ENCODE measurements around the gene FBXO21. TPM values are rescaled to one million over a fixed set of nuclear protein-coding genes. Genes with fewer than 3 reads are reported as not detected.

The FBXO21 gene
- total and polyA plus RNA-seq, 2 donors from 2014 or later = 28.9 to 45.0 TPM

DNA sequence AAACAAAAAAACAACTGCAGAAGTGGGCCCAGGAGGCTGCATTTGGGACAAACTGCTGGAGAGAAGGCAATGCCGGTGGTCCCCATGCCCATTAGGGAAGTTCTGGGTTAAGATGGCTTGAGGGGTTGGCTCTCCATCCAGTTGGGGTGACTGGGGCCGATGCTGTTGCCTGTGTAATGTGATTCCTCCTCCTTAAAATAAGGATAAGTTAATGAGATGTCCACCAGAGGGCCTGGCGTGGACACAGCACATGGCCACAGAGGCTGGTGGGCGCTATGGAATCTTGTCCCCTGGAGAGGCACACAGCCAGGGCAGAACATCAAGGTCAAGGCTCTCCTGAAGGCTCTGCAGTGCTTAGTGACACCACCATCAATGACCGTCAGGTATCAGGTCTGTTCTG lies 90.0 kb downstream of the FBXO21 start:
- Histone ChIP-seq H3K27me3 (ENCODE audit: control insufficient read depth, insufficient read depth, low read length) (peaks cover 11% of the 10 kb centered on the region), H3K4me1 (ENCODE audit: control insufficient read depth in 2 of 3, insufficient read depth in 2 of 3, low read depth in 1 of 3, low read length in 3 of 3) (no peaks in the 10 kb centered on the region), H3K27ac (ENCODE audit: low read depth in 2 of 2, low read length in 2 of 2) (no peak overlapping the region), H3K9ac (ENCODE audit: low read length in 3 of 3) (no peak overlapping the region), H3K4me3 (ENCODE audit: low read length in 3 of 3) (no peak overlapping the region), H3K36me3 (ENCODE audit: control insufficient read depth in 2 of 3, insufficient read depth in 3 of 3, low read length in 3 of 3) (no peaks in the 10 kb centered on the region), H3K9me3 (ENCODE audit: control insufficient read depth in 2 of 3, insufficient read depth in 1 of 3, low read length in 3 of 3) (no peaks in the 10 kb centered on the region)
- intact Hi-C loops (cut with DNase I) = no loop called here
- TF ChIP-seq, protein P1, sequence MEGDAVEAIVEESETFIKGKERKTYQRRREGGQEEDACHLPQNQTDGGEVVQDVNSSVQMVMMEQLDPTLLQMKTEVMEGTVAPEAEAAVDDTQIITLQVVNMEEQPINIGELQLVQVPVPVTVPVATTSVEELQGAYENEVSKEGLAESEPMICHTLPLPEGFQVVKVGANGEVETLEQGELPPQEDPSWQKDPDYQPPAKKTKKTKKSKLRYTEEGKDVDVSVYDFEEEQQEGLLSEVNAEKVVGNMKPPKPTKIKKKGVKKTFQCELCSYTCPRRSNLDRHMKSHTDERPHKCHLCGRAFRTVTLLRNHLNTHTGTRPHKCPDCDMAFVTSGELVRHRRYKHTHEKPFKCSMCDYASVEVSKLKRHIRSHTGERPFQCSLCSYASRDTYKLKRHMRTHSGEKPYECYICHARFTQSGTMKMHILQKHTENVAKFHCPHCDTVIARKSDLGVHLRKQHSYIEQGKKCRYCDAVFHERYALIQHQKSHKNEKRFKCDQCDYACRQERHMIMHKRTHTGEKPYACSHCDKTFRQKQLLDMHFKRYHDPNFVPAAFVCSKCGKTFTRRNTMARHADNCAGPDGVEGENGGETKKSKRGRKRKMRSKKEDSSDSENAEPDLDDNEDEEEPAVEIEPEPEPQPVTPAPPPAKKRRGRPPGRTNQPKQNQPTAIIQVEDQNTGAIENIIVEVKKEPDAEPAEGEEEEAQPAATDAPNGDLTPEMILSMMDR (IDR thresholded peaks at IDR 0.05; ENCODE audit: borderline replicate concordance, extremely low read depth, insufficient read depth) = no peak
- FAIRE-seq (no peak), DNase-seq (peak in 3 of 5 donors; percentile 30 to 52 (median 37))

GRCh38 chr12:117098361-117099217 lies 91.7 kb downstream of the FBXO21 start:
- Histone ChIP-seq H3K4me1 (ENCODE audit: control insufficient read depth in 2 of 3, insufficient read depth in 2 of 3, low read depth in 1 of 3, low read length in 3 of 3) (peaks cover 0 to 2% (median 0%) of the 10 kb centered on the region in 3 donors), H3K4me3 (ENCODE audit: low read length in 3 of 3) (peak overlapping the region in 2 of 3 donors; percentile 6 to 52), H3K9ac (ENCODE audit: low read length in 3 of 3) (peak overlapping the region in 1 of 3 donors; percentile 12), H3K27me3 (ENCODE audit: control insufficient read depth, insufficient read depth, low read length) (peaks cover 11% of the 10 kb centered on the region), H3K9me3 (ENCODE audit: control insufficient read depth in 2 of 3, insufficient read depth in 1 of 3, low read length in 3 of 3) (no peaks in the 10 kb centered on the region), H3K36me3 (ENCODE audit: control insufficient read depth in 2 of 3, insufficient read depth in 3 of 3, low read length in 3 of 3) (no peaks in the 10 kb centered on the region), H3K27ac (ENCODE audit: low read depth in 2 of 2, low read length in 2 of 2) (no peak overlapping the region)
- no peak for FAIRE-seq
- intact Hi-C loops (cut with DNase I) = no loop called here
- TF ChIP-seq, protein P1 (IDR thresholded peaks at IDR 0.05; ENCODE audit: borderline replicate concordance, extremely low read depth, insufficient read depth) = no peak
- DNase-seq = peak in 2 of 5 donors; percentile 18 to 80

GRCh38 chr12:117098024-117098360 lies 92.3 kb downstream of the FBXO21 start:
- Histone ChIP-seq H3K27ac (ENCODE audit: low read depth in 2 of 2, low read length in 2 of 2) (no peak overlapping the region), H3K27me3 (ENCODE audit: control insufficient read depth, insufficient read depth, low read length) (peaks cover 11% of the 10 kb centered on the region), H3K4me1 (ENCODE audit: control insufficient read depth in 2 of 3, insufficient read depth in 2 of 3, low read depth in 1 of 3, low read length in 3 of 3) (peaks cover 0 to 2% (median 0%) of the 10 kb centered on the region in 3 donors), H3K9me3 (ENCODE audit: control insufficient read depth in 2 of 3, insufficient read depth in 1 of 3, low read length in 3 of 3) (no peaks in the 10 kb centered on the region), H3K9ac (ENCODE audit: low read length in 3 of 3) (no peak overlapping the region), H3K36me3 (ENCODE audit: control insufficient read depth in 2 of 3, insufficient read depth in 3 of 3, low read length in 3 of 3) (no peaks in the 10 kb centered on the region), H3K4me3 (ENCODE audit: low read length in 3 of 3) (peak overlapping the region in 2 of 3 donors; percentile 6 to 52)
- TF ChIP-seq, protein P1 (IDR thresholded peaks at IDR 0.05; ENCODE audit: borderline replicate concordance, extremely low read depth, insufficient read depth) = no peak
- DNase-seq = no peak
- intact Hi-C loops (cut with DNase I) = no loop called here
- no peak for FAIRE-seq
